DMS53 treated with DMSO at 0.1 percent for 48 hours (cell line): ENCODE measurements around the gene TUSC2.

Experiments
- DNase-seq: peaks from one replicate; lab custom pipeline; 2025; ENCODE audit not compliant: unreplicated experiment; lab: John Stamatoyannopoulos, UW

The TUSC2 gene

GRCh38 chr3:50275141-50275995 lies 52.7 kb downstream of the TUSC2 start:
- no peak for DNase-seq
